DMS153 treated with DMSO at 0.1 percent for 48 hours (cell line): ENCODE data around the gene CAMTA1.

Experiments
- DNase-seq: peaks from one replicate; lab custom pipeline; 2025; ENCODE audit not compliant: unreplicated experiment; lab: John Stamatoyannopoulos, UW

The CAMTA1 gene

DNA sequence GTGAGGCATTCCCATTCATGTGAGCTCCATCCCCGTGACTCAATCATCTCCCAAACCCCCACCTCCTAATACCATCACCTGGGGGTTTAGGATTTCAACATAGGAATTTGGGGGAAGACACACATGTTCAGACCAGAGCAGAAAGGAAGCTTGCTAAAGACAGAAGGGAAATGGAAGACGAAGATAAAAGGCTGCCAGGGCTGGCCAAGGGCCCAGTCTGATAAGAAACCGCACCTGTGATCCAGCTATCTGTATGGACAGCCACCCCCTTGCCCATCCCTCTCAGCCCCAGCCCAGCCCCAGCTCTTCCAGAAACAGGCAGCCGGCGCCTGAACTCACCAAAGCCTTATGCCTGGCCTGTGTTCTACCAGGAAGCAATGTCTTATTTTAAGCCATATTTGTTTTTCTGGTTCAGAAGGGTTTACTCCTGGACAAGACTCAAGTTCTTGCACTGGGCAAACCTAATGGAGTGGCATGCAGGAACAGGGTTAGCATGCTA lies 787.4 kb downstream of the CAMTA1 start:
- peak; percentile 19 for DNase-seq

- no peak for DNase-seq
Observed at GRCh38 chr1:7573481-7573880, 788.2 kb downstream of the CAMTA1 start.

GRCh38 chr1:7574121-7575040 lies 789.1 kb downstream of the CAMTA1 start:
- DNase-seq: no peak

DNA sequence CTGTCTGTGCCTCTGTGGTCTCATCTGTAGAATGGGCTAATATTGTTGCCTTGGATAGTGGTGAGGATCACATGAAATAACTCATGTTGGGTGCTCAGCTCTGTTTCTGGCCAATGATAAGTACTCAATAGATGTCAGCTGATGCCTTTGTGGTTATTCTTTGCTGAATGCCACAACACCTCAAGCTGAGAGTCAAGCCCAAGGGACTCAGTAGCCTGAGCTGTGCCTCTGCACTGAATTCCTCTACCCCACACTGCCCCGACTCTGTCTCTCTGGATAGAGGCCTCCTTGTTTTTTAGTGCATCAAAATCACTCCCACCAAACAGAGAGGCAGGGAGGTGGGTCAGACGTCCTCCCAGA lies 789.8 kb downstream of the CAMTA1 start:
- DNase-seq: no peak

- no peak for DNase-seq
Observed at GRCh38 chr1:7576946-7577657, 791.8 kb downstream of the CAMTA1 start.

DNA sequence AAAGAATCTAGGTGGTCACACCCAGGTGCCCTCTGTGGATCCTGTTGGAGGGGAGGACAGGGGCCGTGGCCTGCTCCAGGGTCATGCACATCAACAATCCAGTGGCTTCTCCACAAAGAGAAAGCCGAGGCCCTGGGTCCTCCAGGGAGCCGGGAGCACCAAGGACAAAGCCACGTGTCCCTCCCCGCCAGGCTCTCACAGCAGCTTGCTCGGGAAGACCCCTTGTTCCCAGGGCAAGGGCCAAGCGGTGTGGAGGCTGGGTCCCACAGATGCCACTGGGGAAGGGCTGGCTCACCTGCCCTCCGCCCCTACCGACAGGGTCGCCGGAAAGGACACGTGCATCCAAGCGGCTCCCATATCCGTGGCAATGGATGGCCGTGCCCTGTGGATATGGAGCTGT lies 793.0 kb downstream of the CAMTA1 start:
- DNase-seq: no peak

- no peak for DNase-seq
Observed at GRCh38 chr1:7579016-7579415, 793.8 kb downstream of the CAMTA1 start.

GRCh38 chr1:7579831-7580804 lies 794.9 kb downstream of the CAMTA1 start:
- no peak for DNase-seq

GRCh38 chr1:7580923-7581753 lies 795.9 kb downstream of the CAMTA1 start:
- peak; percentile 46 for DNase-seq

DNA sequence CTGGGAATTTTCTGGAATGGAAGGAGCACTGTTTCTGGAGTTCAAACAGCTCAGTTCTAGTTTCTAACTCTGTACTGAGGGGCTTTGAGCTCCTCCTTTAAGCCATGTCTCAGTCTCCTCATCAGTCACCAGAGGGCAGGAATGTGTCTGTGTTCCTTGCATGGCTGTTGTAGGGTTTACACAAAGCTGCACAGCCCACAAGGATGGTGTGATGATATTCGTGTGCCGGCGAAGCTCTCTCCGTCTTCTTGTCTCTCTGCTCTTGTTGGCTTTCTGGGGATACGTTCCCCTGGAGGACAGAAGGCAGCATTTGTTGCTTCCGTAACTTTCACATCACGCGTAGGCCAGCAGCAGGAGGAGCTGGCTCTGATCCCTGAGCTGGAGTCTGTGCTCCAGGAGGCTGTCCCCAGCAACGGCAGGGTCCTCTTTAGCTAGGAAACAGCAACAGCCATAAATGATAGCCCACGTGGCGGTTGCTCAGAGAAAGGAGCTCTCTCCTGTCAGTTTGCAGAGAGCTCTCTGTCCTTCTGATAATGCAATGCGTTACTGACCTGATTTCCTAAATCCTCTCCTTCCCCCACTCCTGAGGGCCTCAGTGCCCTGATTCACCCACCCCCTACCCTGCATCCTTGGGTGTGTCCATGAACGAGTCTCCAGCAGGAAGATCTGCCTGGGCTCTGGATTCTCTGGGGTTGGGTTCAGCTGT lies 796.7 kb downstream of the CAMTA1 start:
- no peak for DNase-seq

DNA sequence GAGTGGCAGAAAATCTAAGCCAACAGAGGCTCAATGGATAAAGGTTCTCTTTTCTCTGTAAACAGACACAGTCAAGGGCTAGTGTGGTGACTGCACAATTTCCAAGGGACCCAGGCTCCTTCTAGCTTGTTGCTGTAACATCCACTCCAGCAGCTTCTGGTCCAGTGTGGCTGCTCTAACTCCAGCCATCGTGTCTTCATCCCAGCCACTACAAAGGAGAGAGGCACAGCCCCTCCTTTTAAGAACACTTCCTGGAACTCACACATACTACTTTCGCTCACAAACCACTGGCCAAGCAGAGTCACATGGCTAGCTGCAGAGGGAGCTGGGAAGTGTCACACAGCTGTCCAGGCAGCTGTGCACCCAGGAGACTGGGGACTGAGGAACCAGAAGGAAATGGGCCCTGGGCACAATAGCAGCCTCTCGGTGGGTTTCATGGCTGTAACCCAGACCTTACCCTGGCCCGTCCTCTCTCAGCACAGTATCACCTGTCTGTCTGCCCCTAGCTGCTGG lies 797.3 kb downstream of the CAMTA1 start:
- no peak for DNase-seq

DNA sequence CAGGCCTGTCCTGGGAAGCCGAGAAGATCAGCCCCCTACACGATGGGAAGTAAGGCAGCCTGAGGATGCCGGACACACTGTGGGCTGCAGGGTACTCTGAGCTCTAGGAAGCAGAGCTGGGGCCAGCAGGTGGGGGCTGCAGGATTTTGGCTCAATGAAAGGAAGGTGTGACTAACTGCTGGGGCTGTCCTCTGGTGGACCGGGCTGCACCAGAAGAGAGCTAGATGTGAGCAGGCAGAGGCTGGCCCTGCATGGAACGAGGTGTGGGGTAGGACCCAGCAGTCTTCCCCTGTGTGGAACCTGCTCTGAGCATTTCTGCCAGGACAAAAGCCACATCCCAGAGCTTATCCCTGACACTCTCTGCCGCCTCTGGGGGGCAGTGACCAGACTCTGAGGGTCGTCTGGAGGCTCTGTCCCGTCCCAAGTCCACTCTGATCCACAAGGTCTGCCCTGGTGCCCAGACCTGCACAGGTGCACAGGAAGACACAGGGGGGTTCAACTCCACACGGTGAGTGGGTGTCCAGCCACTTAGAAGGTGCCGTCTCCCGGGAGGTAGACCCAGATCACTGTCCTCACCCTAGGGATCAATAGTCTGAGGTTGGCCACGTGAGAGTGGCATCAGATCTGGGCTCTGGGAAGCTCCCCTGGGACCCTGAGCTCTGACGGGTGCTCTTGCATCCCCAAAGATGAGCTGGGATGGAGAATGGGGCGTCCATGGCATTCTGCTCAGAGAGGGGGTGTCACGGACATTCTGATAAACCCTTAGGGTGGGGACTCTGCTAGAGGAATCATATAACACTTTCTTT lies 798.2 kb downstream of the CAMTA1 start:
- DNase-seq: no peak

GRCh38 chr1:7584157-7584556 lies 798.9 kb downstream of the CAMTA1 start:
- no peak for DNase-seq

GRCh38 chr1:7584643-7585042 lies 799.4 kb downstream of the CAMTA1 start:
- no peak for DNase-seq

- no peak for DNase-seq
Observed at GRCh38 chr1:7585216-7585907, 800.1 kb downstream of the CAMTA1 start.

DNA sequence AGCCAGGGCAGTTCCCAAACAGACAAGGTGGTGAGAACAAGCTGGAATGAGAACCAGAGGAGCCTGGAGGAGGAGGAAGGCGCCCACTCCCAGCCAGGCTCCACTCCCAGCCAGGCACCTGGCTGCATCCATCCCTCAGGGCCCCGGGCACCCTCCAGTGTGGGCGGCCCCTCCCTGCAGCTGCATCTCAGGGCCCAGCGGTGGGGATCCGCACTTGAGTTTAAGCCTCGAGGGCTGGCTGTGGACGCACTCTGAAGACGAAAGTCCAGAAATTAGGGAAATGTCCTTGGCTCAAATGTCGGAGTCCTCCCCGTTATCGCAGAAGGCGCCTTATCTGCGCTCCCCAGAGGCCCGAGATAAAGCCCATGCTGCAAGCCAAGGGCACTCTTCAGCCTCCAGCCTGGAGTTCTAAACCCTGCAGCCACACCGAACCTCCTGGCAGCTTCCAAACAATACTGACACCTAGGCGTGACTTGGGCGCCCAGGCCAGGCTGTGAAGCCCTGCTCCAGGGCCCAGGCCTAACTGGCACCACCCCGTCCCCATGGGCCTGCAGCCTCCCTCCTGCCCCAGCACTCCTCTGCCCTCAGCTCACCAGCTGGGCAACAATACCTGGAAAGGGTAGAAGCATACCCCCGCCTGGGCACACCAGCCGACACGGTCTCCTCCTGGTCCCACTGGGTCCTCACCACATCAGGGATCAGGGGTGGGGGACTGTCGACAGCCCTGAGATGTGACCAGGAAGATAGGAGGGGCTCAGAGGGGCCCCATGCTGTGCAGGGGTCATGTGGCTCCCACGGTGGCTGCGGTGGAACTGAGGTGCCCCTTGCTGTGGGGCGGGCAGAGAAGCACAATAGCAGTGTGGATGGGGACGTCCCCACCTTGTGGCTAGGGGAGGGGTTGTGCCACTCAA lies 801.0 kb downstream of the CAMTA1 start:
- DNase-seq: no peak
